WI38 (cell line): ENCODE measurements around the gene ENTHD1.

Experiments used
- H3K4me3 ChIP-seq: 2 replicates; pipeline ENCODE4 v1.5.1; 2011; ENCODE audit warnings: low read depth, mild to moderate bottlenecking, control low read depth, low read length
- TF ChIP-seq, protein P1 (sequence below): IDR thresholded peaks from 2 replicates; pipeline ENCODE4 v1.5.1; 2012; ENCODE audit warnings: low read depth, mild to moderate bottlenecking, control low read depth, low read length

ENTHD1 gene

DNA sequence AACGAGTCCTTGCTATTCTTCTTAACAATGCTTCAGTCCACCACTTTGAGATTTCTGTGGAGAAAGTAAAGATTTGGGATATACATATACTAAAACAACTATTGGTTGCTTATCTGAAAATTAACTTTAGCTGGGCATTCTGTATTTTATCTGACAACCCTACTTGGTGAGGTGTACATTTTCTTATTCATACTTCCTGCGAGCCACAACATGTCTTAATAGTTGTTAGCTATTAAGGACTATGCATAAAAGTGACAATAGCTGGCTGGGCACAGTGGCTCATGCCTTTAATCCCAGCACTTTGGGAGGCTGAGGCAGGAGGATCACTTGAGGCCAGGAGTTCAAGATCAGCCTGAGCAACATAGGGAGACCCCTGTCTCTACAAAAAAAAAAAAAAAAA is 38.6 kb upstream of the ENTHD1 start:
- H3K4me3 ChIP-seq: no peak overlapping the region
- TF ChIP-seq, protein P1, sequence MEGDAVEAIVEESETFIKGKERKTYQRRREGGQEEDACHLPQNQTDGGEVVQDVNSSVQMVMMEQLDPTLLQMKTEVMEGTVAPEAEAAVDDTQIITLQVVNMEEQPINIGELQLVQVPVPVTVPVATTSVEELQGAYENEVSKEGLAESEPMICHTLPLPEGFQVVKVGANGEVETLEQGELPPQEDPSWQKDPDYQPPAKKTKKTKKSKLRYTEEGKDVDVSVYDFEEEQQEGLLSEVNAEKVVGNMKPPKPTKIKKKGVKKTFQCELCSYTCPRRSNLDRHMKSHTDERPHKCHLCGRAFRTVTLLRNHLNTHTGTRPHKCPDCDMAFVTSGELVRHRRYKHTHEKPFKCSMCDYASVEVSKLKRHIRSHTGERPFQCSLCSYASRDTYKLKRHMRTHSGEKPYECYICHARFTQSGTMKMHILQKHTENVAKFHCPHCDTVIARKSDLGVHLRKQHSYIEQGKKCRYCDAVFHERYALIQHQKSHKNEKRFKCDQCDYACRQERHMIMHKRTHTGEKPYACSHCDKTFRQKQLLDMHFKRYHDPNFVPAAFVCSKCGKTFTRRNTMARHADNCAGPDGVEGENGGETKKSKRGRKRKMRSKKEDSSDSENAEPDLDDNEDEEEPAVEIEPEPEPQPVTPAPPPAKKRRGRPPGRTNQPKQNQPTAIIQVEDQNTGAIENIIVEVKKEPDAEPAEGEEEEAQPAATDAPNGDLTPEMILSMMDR: no peak

DNA sequence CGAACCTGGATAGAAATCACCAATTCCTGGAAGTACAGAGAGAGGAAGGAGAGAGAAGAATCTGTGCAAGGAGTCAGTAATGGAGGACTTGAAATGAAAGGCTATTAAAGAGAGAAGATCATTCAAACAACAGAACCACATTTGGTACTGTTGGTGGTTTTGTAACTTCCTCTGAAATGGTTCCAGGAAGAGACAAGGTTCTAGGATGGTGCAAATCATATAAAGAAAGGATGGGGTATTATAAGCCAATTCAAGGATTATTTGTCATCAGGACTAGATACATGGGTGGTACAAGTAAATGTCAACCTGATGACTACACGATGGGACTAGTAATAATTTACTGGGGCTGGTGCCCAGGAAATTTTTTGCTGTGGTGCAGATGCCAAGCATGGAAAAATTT is 37.7 kb upstream of the ENTHD1 start:
- H3K4me3 ChIP-seq: no peak overlapping the region
- TF ChIP-seq, protein P1: no peak

DNA sequence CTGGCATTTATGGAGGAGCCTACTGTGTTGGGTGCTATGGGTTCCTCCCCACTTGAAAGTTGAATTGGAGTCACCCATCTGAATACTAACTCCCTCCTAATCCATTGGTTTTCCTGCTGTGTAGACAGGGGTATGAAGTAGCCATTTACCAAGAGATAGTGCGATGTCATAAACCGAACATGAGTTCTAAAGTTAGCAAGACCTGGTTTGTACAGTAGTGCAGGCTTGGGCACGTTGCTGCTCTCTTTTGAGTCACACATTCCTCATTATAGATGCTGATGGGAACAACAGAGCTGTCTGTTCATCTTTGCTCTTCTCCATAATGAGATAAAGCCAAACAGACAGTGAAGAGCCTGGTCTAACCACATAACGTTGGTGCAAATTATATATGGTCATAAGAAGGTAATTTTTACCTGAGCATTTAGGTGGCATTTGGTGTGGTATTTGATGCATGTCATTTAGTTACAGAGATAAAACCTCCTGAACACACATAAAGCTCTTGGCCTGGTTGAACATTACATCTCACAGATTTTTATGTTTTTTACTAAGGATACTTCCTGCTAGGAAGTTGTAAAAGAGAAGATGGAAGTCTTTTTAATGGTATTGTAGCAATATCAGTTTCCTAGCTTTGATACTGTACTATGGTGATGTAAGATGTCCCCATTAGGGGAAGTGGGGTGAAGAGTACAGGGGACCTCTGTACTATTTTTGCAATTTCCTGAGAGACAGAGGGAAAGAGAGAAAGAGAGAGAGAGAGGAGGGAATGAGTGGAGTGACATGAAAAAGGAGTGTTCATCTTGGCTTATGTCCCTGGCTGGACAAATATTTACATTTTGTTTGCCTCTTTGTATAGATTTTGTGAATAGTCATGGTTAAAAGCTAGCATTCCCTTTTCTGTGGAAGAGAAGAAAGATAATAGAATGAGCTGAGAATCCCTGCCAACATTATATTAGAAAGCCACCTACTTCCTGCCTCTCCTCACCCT is 35.3 kb upstream of the ENTHD1 start:
- TF ChIP-seq, protein P1: no peak

DNA sequence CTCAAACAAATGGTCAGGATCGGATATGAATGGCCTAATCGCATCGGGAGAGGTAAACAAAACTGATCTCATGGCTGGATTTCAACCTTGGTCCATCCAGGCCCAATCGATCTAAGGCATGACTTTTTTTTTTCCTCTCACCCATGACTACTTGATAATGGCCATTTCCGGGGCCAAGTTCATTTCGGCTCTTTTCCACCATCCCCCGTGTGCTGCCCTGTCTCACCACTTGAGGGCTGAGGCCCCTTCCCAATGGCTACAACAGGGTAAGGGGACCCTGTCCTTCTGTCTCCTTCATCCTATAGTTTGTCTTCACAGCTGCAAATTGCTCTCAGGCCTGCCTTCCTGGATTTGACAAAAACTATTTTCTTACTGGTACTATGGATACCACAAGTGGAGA is 34.0 kb upstream of the ENTHD1 start:
- no peak overlapping the region for H3K4me3 ChIP-seq

More for the DNA sequence above, 35.3 kb upstream of the ENTHD1 start:
- H3K4me3 ChIP-seq: no peak overlapping the region

DNA sequence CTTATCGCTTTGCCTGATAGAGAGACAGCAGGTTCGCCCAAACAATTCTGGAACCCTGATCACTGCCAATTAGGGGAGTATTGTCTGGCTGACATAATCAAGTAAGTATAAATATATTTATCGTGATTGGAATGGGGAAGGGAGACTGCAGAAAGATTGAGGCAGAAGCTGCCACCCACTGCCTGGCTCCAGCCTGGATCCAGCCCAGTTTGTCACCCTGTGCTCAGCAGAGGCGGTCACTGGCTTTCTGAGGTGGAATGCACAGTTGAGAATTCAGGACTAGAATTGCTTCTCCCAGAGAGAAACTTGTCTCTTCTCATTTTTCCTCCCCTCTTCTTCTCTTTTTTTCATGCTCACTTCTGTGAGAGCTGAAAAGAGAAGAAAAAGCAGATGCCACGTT is 33.2 kb upstream of the ENTHD1 start:
- TF ChIP-seq, protein P1: no peak

More for the DNA sequence above, 34.0 kb upstream of the ENTHD1 start:
- TF ChIP-seq, protein P1: no peak

DNA sequence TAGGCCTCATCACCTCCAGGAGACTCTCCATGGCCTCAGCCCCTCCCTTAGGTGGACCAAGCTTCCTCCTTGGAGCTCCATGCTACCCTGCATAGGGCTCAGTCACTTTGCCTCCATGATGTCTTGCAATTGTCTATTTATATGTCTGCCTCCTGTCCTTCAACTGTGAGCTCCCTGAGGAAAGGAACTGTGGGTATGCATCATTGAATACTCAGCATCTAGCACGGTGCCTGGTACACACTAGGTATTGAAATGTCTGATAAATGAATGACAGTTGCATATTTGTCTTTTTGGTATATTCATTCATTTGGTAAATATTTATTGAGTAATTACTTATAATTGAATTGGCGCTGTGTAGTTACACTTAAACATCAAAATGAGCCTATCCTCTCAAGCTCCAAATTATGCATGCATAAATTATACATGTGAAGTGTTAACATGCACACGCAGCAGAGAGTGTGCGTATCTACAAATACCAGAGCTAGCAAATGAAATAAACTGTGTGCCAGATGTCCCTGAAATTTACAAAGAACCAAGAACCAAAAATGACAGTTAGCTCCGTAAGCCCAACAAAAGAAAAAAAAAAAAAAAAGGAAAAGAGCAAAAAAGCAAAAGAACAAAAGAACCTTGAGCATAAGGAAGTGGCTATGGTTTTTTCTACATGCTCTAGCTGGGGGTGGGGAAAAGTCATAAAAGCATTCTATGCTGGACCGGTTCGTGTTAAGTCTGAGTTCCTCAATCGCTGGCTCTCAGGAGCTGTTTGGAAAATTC is 32.5 kb upstream of the ENTHD1 start:
- TF ChIP-seq, protein P1: no peak
- H3K4me3 ChIP-seq: no peak overlapping the region

More for the DNA sequence above, 33.2 kb upstream of the ENTHD1 start:
- no peak overlapping the region for H3K4me3 ChIP-seq
